Smooth muscle cell (in vitro differentiated cells): ENCODE results near the gene TMEM163. TPM values are rescaled to one million over a fixed set of nuclear protein-coding genes. Genes with fewer than 3 reads are reported as not detected.
"Not testable (repeated sequence)": the region's sequence is repeated elsewhere in the genome, so short reads cannot be mapped to it uniquely, and the experiment has no call there.

Experiments
- DNase-seq: peaks from one replicate; lab custom pipeline; 2025; ENCODE audit not compliant: unreplicated experiment; lab: John Stamatoyannopoulos, UW
- H2AFZ ChIP-seq: fragments of 200-600 bp; sonication (generic); 2 replicates; pipeline ENCODE4 v1.6.0; 2016; ENCODE audit warnings: antibody characterized with exemption, low read depth, mild to moderate bottlenecking
- H3F3A ChIP-seq: fragments of 200-600 bp; sonication (generic); 2 replicates; pipeline ENCODE4 v1.6.0; 2017; ENCODE audit warnings: antibody characterized with exemption, low read depth
- H3K27ac ChIP-seq: fragments of 200-600 bp; sonication (generic); 2 replicates; pipeline ENCODE4 v1.5.1; 2016; ENCODE audit warnings: low read depth, mild to moderate bottlenecking
- H3K27me3 ChIP-seq: fragments of 200-600 bp; sonication (generic); 2 replicates; pipeline ENCODE4 v1.6.1; 2016; ENCODE audit warnings: low read depth, mild to moderate bottlenecking
- H3K36me3 ChIP-seq: fragments of 200-600 bp; sonication (generic); 2 replicates; pipeline ENCODE4 v1.5.1; 2016; ENCODE audit warnings: low read depth
- H3K4me1 ChIP-seq: fragments of 200-600 bp; sonication (generic); 2 replicates; pipeline ENCODE4 v1.5.1; 2016; ENCODE audit warnings: low read depth
- H3K4me2 ChIP-seq: fragments of 200-600 bp; sonication (generic); 2 replicates; pipeline ENCODE4 v1.6.0; 2016; ENCODE audit warnings: mild to moderate bottlenecking
- H3K4me3 ChIP-seq: fragments of 200-600 bp; sonication (generic); 2 replicates; pipeline ENCODE4 v1.5.1; 2016; ENCODE audit warnings: mild to moderate bottlenecking
- H3K79me2 ChIP-seq: fragments of 200-600 bp; sonication (generic); 2 replicates; pipeline ENCODE4 v1.6.0; 2016; ENCODE audit warnings: low read depth, mild to moderate bottlenecking
- H3K9ac ChIP-seq: fragments of 200-600 bp; sonication (generic); 2 replicates; pipeline ENCODE4 v1.6.0; 2016; ENCODE audit warnings: low read depth
- H3K9me3 ChIP-seq: fragments of 200-600 bp; sonication (generic); replicated peaks from 2 replicates; pipeline ENCODE4 v1.5.1; 2016; ENCODE audit warnings: low read depth
- H4K20me1 ChIP-seq: fragments of 200-600 bp; sonication (generic); 2 replicates; pipeline ENCODE4 v1.6.0; 2016; ENCODE audit warnings: low read depth
- WGBS: methylation state at CpG from one replicate; pipeline ENCODE4 v1.1.7; 2016; ENCODE audit warnings: low lambda C conversion rate; 5-methylcytosine and 5-hydroxymethylcytosine counted together
- polyA plus RNA-seq: library from polyadenylated mRNA; unstranded; fragments of >200 nt; fragmentation: Nextera tagmentation; extraction: Ambion mirVana; gene quantifications from 2 replicates; pipeline ENCODE4 v1.2.1, GENCODE V29; 2016
- total RNA-seq: library from RNA; depleted of rRNA; stranded (reverse); fragments of >200 nt; gene quantifications from 2 replicates; pipeline ENCODE4 v1.2.3, GENCODE V29; 2014
- TF ChIP-seq, protein P1 (sequence below): fragments of 200-600 bp; sonication (generic); IDR thresholded peaks from 2 replicates; pipeline ENCODE4 v1.5.1; 2017; ENCODE audit warnings: borderline replicate concordance, mild to moderate bottlenecking, antibody characterized with exemption; ENCODE audit not compliant: insufficient read depth, poor library complexity, severe bottlenecking

The TMEM163 gene
- total and polyA plus RNA-seq, 2 experiments from 2014 or later, result 0.31 TPM; not detected in 1

- DNase-seq, result no peak
- peak overlapping the region; percentile 1 for H3K27ac ChIP-seq
- TF ChIP-seq, protein P1, sequence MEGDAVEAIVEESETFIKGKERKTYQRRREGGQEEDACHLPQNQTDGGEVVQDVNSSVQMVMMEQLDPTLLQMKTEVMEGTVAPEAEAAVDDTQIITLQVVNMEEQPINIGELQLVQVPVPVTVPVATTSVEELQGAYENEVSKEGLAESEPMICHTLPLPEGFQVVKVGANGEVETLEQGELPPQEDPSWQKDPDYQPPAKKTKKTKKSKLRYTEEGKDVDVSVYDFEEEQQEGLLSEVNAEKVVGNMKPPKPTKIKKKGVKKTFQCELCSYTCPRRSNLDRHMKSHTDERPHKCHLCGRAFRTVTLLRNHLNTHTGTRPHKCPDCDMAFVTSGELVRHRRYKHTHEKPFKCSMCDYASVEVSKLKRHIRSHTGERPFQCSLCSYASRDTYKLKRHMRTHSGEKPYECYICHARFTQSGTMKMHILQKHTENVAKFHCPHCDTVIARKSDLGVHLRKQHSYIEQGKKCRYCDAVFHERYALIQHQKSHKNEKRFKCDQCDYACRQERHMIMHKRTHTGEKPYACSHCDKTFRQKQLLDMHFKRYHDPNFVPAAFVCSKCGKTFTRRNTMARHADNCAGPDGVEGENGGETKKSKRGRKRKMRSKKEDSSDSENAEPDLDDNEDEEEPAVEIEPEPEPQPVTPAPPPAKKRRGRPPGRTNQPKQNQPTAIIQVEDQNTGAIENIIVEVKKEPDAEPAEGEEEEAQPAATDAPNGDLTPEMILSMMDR, result no peak
- H3K4me3 ChIP-seq, result no peak overlapping the region
- no peak overlapping the region for H3K4me2 ChIP-seq
- H4K20me1 ChIP-seq, result no peaks in the 10 kb centered on the region
- H3F3A ChIP-seq, result no peaks in the 10 kb centered on the region
- H3K4me1 ChIP-seq, result peaks cover 3% of the 10 kb centered on the region
- H3K27me3 ChIP-seq, result peaks cover 24% of the 10 kb centered on the region
- no peak overlapping the region for H3K9ac ChIP-seq
- H3K9me3 ChIP-seq, result no peaks in the 10 kb centered on the region
- no peak overlapping the region for H2AFZ ChIP-seq
- H3K36me3 ChIP-seq, result no peaks in the 10 kb centered on the region
- no peaks in the 10 kb centered on the region for H3K79me2 ChIP-seq
These were observed 7.8 kb upstream of the TMEM163 start for GRCh38 chr2:134726645-134727044.

DNA sequence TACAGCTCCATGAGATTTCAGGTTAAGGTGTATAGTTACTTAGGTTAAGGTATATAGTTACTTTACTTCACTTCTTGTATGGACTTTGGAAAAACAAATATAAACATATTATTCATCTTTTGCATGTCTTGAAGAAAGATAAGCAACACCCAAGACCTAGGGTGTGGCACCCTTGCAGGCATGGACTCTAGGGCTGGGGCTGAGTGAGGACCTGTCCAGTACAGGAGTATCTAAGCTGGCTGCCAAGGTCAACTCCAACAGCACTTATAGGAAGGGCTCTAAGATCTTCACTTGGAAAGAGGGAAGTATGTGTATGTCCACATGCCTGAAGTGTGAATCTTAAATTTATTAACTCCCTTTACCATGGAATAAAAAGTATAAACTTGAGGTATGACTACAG is 7.1 kb upstream of the TMEM163 start:
- DNase-seq, result no peak
- Histone ChIP-seq H3K9me3 (no peaks in the 10 kb centered on the region), H3K4me2 (no peak overlapping the region), H3K27ac (no peak overlapping the region), H3K9ac (no peak overlapping the region), H4K20me1 (no peaks in the 10 kb centered on the region), H3K79me2 (no peaks in the 10 kb centered on the region), H2AFZ (no peak overlapping the region), H3K27me3 (peaks cover 31% of the 10 kb centered on the region), H3K4me1 (peaks cover 3% of the 10 kb centered on the region), H3F3A (no peaks in the 10 kb centered on the region), H3K36me3 (no peaks in the 10 kb centered on the region), H3K4me3 (no peak overlapping the region)
- TF ChIP-seq, protein P1, result no peak

GRCh38 chr2:134724341-134724740 is 5.5 kb upstream of the TMEM163 start:
- H4K20me1 ChIP-seq, result no peaks in the 10 kb centered on the region
- TF ChIP-seq, protein P1, result no peak
- WGBS, result 94% methylated on average over 1 of the region's 1 CpG
- no peak overlapping the region for H3K27ac ChIP-seq
- H3K4me2 ChIP-seq, result no peak overlapping the region
- H3K4me1 ChIP-seq, result peaks cover 3% of the 10 kb centered on the region
- no peaks in the 10 kb centered on the region for H3K79me2 ChIP-seq
- H3K4me3 ChIP-seq, result no peak overlapping the region
- no peak overlapping the region for H3K9ac ChIP-seq
- no peaks in the 10 kb centered on the region for H3F3A ChIP-seq
- no peak for DNase-seq
- H3K36me3 ChIP-seq, result no peaks in the 10 kb centered on the region
- H2AFZ ChIP-seq, result no peak overlapping the region
- no peaks in the 10 kb centered on the region for H3K9me3 ChIP-seq
- H3K27me3 ChIP-seq, result peaks cover 47% of the 10 kb centered on the region

DNA sequence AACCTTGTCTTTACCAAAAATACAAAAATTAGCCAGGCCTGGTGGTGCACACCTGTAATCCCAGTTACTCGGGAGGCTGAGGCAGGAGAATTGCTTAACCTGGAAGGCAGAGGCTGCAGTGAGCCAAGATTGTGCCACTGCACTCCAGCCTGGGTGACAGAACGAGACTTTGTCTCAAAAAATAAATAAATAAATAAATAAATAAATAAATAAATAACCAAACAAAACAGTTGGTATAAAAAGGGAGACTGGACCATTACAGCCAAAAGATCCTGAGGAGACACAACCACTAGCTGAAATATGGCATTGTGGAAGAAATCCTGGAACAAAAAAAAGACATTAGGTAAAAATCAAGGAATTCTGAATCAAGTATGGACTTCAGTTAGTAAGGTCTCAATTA is 4.9 kb upstream of the TMEM163 start:
- not testable (repeated sequence) for H4K20me1 ChIP-seq, H3F3A ChIP-seq, H3K36me3 ChIP-seq, H3K4me3 ChIP-seq, H3K27ac ChIP-seq, H3K4me1 ChIP-seq, H2AFZ ChIP-seq, H3K4me2 ChIP-seq, H3K9me3 ChIP-seq, H3K9ac ChIP-seq, DNase-seq, H3K79me2 ChIP-seq
- peaks cover 52% of the 10 kb centered on the region for H3K27me3 ChIP-seq
- 95% methylated on average over 2 of the region's 2 CpGs for WGBS
